NCI-H2029 (cell line): ENCODE data around the gene FANCE.

Source experiments
- DNase-seq: peaks from one replicate; lab custom pipeline; 2025; lab: John Stamatoyannopoulos, UW

The FANCE gene

DNA sequence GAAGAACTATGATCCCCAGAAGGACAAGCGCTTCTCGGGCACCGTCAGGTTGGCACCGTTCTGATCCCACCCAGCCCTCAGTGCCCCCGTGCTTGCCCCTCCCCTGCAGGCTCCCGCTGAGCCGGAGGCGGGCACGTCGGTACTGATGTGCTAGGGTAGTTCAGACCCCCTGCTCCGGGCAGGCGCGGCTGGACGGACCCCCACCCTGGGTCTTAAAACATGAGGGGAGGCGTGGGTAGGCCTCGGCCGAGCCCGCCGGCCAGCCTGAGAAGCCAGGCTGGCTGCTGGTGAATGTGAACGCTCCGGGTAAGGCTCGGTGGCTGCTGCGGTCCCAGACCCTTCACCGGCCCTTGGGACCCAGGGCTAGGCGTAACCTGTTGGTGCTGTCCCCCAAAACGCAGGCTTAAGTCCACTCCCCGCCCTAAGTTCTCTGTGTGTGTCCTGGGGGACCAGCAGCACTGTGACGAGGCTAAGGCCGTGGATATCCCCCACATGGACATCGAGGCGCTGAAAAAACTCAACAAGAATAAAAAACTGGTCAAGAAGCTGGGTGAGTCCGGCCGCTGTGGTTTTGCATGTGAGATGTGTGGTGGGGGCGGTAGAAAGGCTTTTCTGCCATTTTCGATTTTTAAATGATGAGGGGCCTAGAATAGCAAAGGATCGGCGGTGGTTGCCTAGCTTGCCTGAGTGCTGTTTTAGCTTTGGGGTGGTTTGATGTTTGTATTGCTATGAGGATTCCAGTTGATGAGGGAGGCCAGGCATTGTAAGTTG, 17.0 kb downstream of the FANCE start:
- no peak for DNase-seq

DNA sequence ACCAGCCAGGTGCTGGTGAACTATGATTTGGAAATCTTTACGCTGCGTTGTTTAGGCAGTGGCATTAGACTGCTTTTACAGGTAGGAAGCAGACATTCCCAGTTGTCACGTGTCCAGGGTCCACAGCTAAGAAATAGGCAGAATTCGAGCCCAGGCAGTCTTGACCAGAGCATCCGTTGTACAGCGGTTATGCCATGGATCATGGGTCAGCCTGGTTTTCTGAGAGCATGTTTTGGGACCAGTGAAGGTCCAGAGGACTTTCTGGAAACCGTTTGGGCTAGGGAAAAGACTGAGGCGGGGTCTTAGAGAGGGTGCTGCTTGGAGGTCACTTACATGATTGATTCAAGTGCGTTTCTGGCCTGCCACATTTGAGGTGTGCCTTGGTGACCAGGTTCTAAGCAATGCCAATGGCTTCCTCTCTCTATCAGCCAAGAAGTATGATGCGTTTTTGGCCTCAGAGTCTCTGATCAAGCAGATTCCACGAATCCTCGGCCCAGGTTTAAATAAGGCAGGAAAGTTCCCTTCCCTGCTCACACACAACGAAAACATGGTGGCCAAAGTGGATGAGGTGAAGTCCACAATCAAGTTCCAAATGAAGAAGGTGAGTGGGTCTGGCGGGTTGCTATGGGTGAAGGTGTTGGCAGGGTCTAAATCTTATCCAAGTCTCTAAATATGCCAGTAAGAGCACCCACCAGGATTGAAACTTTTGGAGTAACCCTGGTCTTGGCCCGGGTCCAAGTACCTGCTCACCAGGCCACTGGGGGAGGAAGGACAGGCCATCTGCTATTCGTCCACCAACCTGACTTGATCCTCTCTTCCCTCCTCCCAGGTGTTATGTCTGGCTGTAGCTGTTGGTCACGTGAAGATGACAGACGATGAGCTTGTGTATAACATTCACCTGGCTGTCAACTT, 17.9 kb downstream of the FANCE start:
- no peak for DNase-seq

- no peak for DNase-seq
Observed at GRCh38 chr6:35470663-35471120, 18.6 kb downstream of the FANCE start.

DNA sequence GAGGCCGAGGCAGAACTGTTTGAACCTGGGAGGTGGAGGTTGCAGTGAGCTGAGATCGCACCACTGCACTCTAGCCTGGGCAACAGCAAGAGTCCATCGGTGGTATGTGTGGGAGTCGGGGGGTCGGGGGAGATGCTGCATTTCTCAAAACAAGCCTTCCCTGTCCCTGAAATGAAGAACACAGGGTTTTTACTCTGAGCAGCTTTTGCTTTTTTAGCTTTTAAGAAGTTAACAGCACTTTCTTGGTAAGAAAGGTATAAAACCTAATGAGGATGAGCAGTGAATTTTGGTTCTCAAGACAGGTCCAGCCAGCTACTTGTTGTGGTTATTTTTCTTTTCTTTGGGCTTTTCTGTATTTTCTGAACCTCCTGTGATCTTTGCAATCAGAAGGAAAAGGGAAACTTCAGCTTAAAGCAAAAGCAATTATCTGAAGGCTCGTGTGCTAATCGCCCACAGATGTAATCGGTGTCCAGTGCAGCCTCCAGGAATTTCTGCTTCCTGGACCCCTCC, 19.8 kb downstream of the FANCE start:
- no peak for DNase-seq

DNA sequence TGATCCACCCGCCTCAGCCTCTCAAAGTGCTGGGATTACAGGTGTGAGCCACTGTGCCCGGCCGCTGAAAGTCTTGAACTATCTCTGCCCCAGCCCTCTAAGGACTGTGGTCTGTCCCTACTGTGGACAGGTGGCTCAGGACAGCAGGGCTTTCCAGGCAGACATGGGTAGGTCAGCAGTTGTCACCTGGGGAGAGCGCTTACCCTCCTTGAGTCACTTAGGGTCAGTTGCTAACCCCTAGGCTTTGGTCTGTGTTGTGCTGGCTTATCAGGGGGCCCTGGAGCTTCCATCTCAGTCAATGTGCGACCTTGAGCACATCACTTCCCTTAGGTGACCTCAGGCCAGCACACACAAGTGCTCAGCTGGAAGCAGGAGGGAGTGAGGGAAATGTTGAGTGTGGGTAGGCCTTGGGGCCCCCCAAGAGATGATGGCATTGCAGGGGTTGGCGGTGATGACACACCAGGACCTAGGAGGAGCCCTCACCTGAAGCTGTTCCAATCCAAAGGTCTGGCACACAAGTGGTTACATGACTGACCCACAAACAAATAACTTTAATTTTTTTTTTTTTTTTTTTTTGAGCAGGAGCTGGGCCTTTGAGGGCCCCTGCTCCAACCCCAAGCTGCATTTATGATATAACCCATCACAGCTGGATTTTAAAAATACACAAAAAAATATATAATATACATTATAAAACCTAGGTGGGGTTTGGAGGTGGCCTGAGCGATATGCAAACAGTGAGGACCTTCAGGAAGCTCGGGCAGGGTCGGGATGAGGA, 21.1 kb downstream of the FANCE start:
- DNase-seq: no peak

DNA sequence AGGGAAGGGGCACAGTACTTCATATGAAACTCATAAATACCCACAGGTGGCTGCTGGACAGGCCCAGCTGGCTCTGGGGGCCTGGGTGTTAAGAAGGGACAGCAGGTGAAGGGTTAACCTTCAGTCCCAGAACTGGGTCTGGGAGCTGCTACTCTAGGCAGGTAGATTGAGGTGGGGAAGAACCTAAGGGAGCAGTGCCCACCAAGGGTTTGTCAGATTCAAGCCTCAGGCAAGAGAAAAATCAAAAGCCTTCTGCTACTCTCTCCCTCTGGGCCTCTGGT, 21.7 kb downstream of the FANCE start:
- DNase-seq: no peak

- no peak for DNase-seq
Observed at GRCh38 chr6:35474131-35474941, 22.2 kb downstream of the FANCE start.

DNA sequence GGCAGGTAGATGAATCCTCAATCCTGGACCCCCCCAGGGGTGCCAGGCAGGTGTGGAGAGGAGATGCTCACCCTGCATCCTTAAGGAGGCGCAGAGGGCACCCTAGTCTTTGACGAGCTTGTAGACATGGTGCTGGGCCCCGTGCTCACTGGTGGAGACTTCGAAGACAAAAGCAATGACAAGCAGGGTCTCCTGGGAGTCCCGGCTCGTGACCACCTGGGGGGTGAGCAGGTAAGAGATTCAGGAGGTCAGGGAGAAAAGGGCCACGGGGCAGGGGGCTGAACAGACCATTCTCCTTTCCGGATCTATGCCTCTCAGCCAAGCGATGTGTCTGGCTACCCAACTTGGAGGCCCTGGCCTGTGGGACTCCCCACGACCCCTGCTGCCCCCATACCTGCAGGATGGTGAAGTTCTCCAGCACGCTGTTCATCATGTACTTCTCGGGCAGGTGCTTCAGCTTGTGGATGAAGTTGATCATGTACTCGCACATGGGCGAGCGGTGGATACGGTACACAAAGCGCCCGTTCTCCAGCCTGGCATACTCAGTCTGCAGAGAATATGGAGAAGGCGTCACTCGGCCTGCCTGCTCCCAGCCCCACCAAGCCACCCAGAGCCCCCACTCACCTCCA, 22.9 kb downstream of the FANCE start:
- DNase-seq: no peak

- no peak for DNase-seq
Observed at GRCh38 chr6:35475573-35475972, 23.4 kb downstream of the FANCE start.

GRCh38 chr6:35476004-35476403, 23.9 kb downstream of the FANCE start:
- no peak for DNase-seq

DNA sequence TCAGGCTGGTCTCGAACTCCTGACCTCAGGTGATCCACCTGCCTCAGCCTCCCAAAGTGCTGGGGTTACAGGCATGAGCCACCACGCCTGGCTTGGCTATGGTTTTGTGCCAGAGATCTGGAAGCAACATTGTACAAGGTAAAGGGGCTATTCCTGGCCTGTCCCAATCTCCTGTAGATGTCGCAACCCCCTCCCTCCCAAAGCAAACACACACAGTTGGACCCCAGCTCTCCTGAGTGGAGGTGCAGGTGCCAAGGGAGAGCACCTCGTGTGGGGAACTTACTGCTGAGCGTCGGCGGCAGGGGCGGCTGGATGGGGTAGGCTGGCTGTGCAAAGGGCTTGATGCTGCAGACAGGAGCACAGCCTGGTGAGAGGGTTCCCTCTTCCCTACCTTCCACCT, 24.9 kb downstream of the FANCE start:
- DNase-seq: no peak

- no peak for DNase-seq
Observed at GRCh38 chr6:35477551-35478179, 25.5 kb downstream of the FANCE start.

GRCh38 chr6:35478259-35478658, 26.1 kb downstream of the FANCE start:
- no peak for DNase-seq

GRCh38 chr6:35480176-35480575, 28.0 kb downstream of the FANCE start:
- no peak for DNase-seq

DNA sequence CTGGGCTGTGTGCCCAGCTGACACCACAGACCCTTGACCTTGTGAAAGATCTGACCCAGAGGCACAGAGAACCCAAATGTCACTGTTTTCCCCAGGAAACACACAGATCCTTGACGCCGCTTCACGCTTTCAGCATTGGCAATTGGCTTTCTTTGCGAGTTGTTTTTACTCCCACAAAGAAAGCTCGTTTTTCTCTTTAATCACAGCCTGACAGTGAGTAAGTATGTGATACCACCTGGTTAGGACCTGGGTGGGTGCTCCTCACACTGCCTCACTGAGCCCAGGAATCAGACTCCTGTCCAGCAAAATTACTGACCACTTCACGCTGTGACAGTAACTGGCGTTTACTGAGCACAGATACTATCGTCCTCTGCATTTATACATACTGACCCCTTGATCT, 29.1 kb downstream of the FANCE start:
- no peak for DNase-seq

DNA sequence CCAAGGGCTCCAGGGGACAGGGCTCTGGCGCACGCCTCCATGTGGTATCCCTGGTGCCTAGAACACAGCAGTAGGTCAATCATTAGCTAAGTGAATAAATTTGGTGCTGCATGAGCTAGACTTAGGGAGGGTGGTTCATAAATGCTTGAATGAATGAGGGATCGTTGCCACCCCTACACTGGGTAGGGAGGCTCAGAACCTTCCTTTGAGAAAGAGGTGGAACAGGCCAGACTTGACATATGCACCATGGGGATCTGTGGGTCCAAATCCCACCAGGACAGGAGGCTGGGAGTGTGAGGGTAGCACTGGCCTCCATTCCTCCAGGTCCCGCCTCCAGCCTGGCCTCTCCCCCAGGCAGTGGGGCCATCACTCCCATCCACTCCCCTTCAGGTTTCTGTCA, 30.9 kb downstream of the FANCE start:
- no peak for DNase-seq

DNA sequence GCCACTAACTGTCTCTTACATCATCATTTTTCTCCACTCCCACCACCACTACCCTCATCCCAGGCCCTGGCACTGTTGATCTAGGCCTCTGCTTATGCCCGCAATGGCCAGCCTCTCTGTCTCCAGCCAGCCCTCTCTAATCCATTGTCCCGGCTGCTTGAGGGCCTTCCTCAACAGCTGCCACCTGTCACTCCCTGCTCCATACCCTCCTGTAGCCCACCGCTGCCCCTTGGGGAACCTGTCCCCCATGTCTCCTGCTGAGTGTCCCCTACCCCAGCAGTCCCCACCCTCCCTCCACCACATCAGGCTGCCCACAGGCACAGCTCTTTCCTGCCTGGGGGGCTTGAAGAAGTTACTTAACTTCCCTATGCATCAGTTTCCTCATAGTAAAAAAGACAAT, 31.4 kb downstream of the FANCE start:
- no peak for DNase-seq

GRCh38 chr6:35483893-35484645, 31.9 kb downstream of the FANCE start:
- DNase-seq: no peak

GRCh38 chr6:35484921-35485392, 32.8 kb downstream of the FANCE start:
- DNase-seq: no peak

DNA sequence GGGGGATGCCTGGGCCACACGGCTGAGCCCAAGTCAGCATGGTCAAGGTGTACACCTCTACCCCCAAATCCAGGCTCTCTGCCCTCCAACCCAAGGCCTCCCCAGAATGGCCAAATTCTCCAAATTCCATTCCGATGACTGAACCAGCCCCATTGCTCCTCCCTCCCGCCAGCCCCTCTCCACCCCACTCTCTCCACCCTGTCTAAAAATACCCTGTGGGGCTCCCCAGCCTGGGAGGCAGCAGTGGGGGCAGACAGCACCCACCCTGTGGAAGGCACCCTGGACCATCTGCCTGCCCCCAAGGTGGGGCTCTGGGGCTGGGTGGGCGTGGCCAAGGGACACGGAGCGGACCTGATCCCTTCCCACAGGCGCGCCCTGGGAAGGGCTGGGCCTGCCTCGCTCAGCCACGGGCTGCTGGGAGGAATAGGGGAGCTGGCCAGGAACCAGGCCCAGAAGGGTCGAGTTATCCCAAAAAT, 33.3 kb downstream of the FANCE start:
- no peak for DNase-seq
